ENCODE data around the gene UEVLD.

The UEVLD gene

GRCh38 chr11:18588297-18589252 lies at the start of gene UEVLD:
Gene UEVLD (minus strand): TSS chr11:18588734. CDS start chr11:18588654, 80 bp downstream.
- peak within 1 kb of the TSS; percentile 72 to 96 (median 91) for H3K4me2 ChIP-seq
- H3K27me3 ChIP-seq = no peaks in the 10 kb centered on the region
- peak within 1 kb of the TSS; percentile 82 to 89 (median 84) for H3K9ac ChIP-seq
- no peaks in the 10 kb centered on the region for H3K9me3 ChIP-seq (replicated peaks in 1 of 11)
- H4K20me1 ChIP-seq = peaks cover 0 to 4% (median 0%) of the 10 kb centered on the region in 11 experiments; a peak in 2 of 22 replicates
- TF ChIP-seq Cebpa-rat (IDR thresholded peaks at IDR 0.05) = no peak
- H3K27ac ChIP-seq = peak within 1 kb of the TSS; percentile 63 to 84 (median 75)
- H3K4me3 ChIP-seq = peak within 1 kb of the TSS; percentile 81 to 98 (median 86)
- H3K36me3 ChIP-seq = peaks cover 0 to 16% (median 4%) of the 10 kb centered on the region in 11 experiments; a peak in 9 of 22 replicates
- peaks cover 28 to 37% (median 33%) of the 10 kb centered on the region in 10 experiments for H3K4me1 ChIP-seq

DNA sequence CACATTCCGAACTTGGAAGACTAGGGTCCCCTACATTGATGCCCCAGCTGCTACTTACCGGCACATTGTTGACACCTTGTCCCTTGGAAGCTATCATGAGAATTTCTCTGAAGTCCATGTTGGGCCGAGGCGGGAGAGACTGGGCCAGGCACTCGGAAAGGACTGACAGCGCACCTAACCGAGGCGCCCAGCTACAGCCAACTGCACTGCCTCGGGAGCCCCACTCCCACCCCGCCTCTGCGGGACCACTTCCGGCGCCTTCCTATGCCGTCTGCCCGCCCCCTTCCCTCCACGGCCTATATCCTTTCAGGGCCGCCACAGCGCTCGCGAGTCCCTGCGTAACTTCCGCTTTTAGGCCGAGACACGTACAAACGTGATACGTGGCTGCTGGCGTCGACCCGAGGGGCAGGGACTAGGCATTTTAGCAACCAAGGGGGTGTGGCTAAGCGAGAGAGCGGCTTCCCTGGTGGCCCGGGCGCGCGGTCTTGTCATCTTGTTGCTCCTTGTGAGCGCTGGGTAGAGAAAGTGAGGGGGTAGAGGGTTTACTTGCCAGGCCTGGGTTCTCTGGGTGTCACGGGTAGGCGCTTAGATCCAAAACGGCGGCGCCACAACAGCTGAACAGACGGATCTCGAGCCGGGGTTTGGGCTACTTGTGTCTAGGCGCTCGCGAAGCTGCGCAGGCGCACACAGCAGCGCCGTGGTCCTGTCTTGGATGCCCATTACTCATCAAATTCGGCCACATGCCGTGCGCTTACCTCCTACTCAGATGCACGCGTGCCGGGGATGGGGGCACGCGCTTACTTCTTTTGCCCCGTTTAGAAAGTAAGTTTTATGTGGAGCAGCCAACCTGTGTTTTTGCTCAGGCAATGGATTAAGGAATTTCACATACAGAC lies 45.9 kb upstream of the UEVLD start, which contains the start of gene SPTY2D1:
Gene SPTY2D1, minus strand, starts transcription at position 203 of the 893 bp plus-strand sequence. Its CDS starts 85 bp downstream, at position 118.
- peak within 1 kb of the TSS; percentile 81 to 99 (median 92) for H3K4me3 ChIP-seq
- TF ChIP-seq Cebpa-rat (IDR thresholded peaks at IDR 0.05) = no peak
- H4K20me1 ChIP-seq = peaks cover 13 to 46% (median 37%) of the 10 kb centered on the region in 11 experiments; a peak in 18 of 22 replicates
- H3K27me3 ChIP-seq = no peaks in the 10 kb centered on the region
- H3K9ac ChIP-seq = peak within 1 kb of the TSS; percentile 85 to 95 (median 91)
- H3K9me3 ChIP-seq (replicated peaks in 1 of 11) = no peaks in the 10 kb centered on the region
- peaks cover 18 to 25% (median 22%) of the 10 kb centered on the region in 10 experiments for H3K4me1 ChIP-seq
- H3K27ac ChIP-seq = peak within 1 kb of the TSS; percentile 81 to 96 (median 90)
- peak within 1 kb of the TSS; percentile 90 to 98 (median 95) for H3K4me2 ChIP-seq
- peaks cover 0 to 11% (median 6%) of the 10 kb centered on the region in 11 experiments; a peak in 6 of 22 replicates for H3K36me3 ChIP-seq

DNA sequence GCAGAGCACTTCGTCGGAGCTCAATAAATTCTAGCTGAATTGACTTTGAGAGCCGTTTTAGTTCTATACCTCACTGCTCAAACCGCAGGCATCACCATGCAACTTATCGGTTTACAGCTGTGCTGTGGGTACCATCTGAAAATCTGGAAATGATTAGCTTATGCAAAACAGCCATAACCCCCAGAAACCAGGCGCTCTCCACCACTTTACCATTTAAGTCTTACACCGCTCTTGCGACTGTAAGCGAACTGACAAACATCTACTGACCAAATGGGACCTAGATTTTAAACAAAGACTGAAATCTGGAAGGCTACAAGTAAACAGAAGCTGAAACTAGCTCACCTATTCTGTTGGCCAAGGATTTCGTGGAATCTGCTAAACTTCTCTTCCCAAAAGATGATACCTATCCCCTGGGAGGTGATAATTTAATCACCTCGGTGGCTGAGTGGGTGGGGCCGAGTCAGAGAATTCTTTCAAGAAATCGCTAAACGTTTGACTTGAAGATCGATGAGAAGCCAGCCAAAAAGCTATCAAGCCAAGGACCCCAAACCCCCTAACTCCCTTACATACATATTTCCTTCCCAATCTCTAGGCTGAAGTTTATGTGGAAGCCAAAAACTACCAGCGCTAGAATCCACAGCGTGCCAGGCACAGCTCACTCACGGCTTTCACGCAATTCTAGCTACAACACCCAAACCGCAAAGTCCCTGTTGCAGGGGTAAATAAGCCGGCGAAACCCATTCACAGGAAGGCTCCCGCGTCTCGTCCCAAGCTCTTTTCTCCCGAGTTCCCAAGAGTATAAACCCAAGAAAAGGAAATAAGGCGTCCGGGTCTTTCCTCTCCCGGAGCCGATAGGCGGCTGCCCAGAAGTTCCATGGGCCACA lies 45.0 kb upstream of the UEVLD start:
- peak overlapping the region; percentile 81 to 96 (median 90) for H3K27ac ChIP-seq
- TF ChIP-seq Cebpa-rat (IDR thresholded peaks at IDR 0.05) = no peak
- peaks cover 18 to 25% (median 22%) of the 10 kb centered on the region in 10 experiments for H3K4me1 ChIP-seq

GRCh38 chr11:18632841-18633240 lies 44.3 kb upstream of the UEVLD start:
- Histone ChIP-seq H3K27me3 (no peaks in the 10 kb centered on the region), H4K20me1 (peaks cover 27 to 62% (median 52%) of the 10 kb centered on the region in 11 experiments; a peak in 19 of 22 replicates), H3K4me2 (peak overlapping the region; percentile 90 to 98 (median 95)), H3K9ac (peak overlapping the region; percentile 85 to 95 (median 91); a peak in 21 of 22 replicates), H3K9me3 (replicated peaks in 1 of 11) (no peaks in the 10 kb centered on the region), H3K4me3 (peak overlapping the region; percentile 81 to 99 (median 92)), H3K27ac (peak overlapping the region in 1 of 11 experiments; percentile 86; a peak in 1 of 22 replicates), H3K4me1 (peaks cover 18 to 25% (median 22%) of the 10 kb centered on the region in 10 experiments), H3K36me3 (peaks cover 0 to 17% (median 7%) of the 10 kb centered on the region in 11 experiments; a peak in 8 of 22 replicates)
- TF ChIP-seq Cebpa-rat (IDR thresholded peaks at IDR 0.05) = no peak

More for the DNA sequence above, 45.0 kb upstream of the UEVLD start:
- peaks cover 21 to 55% (median 45%) of the 10 kb centered on the region in 11 experiments; a peak in 19 of 22 replicates for H4K20me1 ChIP-seq
- peaks cover 0 to 13% (median 7%) of the 10 kb centered on the region in 11 experiments; a peak in 7 of 22 replicates for H3K36me3 ChIP-seq
- peak overlapping the region; percentile 90 to 98 (median 95) for H3K4me2 ChIP-seq
- no peaks in the 10 kb centered on the region for H3K27me3 ChIP-seq
- H3K4me3 ChIP-seq = peak overlapping the region; percentile 81 to 99 (median 92)
- H3K9me3 ChIP-seq (replicated peaks in 1 of 11) = no peaks in the 10 kb centered on the region
- H3K9ac ChIP-seq = peak overlapping the region; percentile 85 to 95 (median 91)

- H3K4me1 ChIP-seq = peaks cover 4 to 18% (median 10%) of the 10 kb centered on the region in 10 experiments; a peak in 19 of 20 replicates
- TF ChIP-seq Cebpa-rat (IDR thresholded peaks at IDR 0.05) = no peak
These were observed 35.6 kb upstream of the UEVLD start for GRCh38 chr11:18624161-18624560.

DNA sequence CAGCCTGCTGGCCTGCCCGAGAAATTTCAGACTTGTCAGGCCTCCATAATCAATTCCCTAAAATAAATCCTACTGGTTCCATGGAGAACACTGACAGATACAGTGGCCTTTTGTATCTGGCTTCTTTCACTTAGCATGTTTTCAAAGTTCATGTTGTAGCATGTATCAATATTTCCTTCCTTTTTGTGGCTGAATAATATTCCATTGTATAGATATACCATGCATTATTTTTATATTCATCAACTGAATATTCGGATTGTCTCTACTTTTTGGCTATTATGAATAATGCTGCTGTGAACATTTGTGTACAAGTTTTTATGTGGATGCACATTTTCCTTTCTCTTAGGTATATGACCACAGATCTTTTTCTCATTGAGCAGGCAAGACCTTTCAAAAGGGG lies 35.2 kb upstream of the UEVLD start:
- Histone ChIP-seq H3K36me3 (peaks cover 7 to 36% (median 25%) of the 10 kb centered on the region in 11 experiments; a peak in 19 of 22 replicates), H4K20me1 (peaks cover 39 to 100% (median 81%) of the 10 kb centered on the region in 11 experiments; a peak in 19 of 22 replicates), H3K4me1 (peaks cover 8 to 22% (median 15%) of the 10 kb centered on the region in 10 experiments), H3K27ac (no peak overlapping the region), H3K9me3 (replicated peaks in 1 of 11) (peaks cover 8 to 23% (median 18%) of the 10 kb centered on the region in 11 experiments; a peak in 19 of 22 replicates), H3K4me3 (no peak overlapping the region), H3K27me3 (no peaks in the 10 kb centered on the region), H3K4me2 (no peak overlapping the region), H3K9ac (no peak overlapping the region)
- TF ChIP-seq Cebpa-rat (IDR thresholded peaks at IDR 0.05) = no peak

More at GRCh38 chr11:18624161-18624560, 35.6 kb upstream of the UEVLD start:
- Histone ChIP-seq H4K20me1 (peaks cover 40 to 100% (median 81%) of the 10 kb centered on the region in 11 experiments; a peak in 19 of 22 replicates), H3K9me3 (replicated peaks in 1 of 11) (peaks cover 8 to 23% (median 18%) of the 10 kb centered on the region in 11 experiments; a peak in 19 of 22 replicates), H3K9ac (no peak overlapping the region), H3K36me3 (peaks cover 7 to 36% (median 25%) of the 10 kb centered on the region in 11 experiments; a peak in 19 of 22 replicates), H3K4me3 (no peak overlapping the region), H3K4me2 (no peak overlapping the region), H3K27ac (no peak overlapping the region), H3K27me3 (no peaks in the 10 kb centered on the region)
